Ishikawa (cell line): Measurements from ENCODE around the gene PKNOX2.

Source experiments
- CEBPB ChIP-seq: IDR thresholded peaks from 2 replicates; pipeline ENCODE4 v1.6.1; 2012
- CREB1 ChIP-seq: IDR thresholded peaks from 2 replicates; pipeline ENCODE4 v1.6.1; 2012; ENCODE audit warnings: low read depth
- EGR1 ChIP-seq: IDR thresholded peaks from 2 replicates; pipeline ENCODE4 v1.6.1; 2012
- EP300 ChIP-seq: IDR thresholded peaks from 2 replicates; pipeline ENCODE4 v1.6.1; 2012; ENCODE audit warnings: borderline replicate concordance
- RAD21 ChIP-seq: IDR thresholded peaks from 2 replicates; pipeline ENCODE4 v1.6.1; 2012; ENCODE audit warnings: low read depth
- TAF1 ChIP-seq: IDR thresholded peaks from 2 replicates; pipeline ENCODE4 v1.6.1; 2012; ENCODE audit warnings: low read depth, mild to moderate bottlenecking
- YY1 ChIP-seq: IDR thresholded peaks from 2 replicates; pipeline ENCODE4 v1.6.1; 2012; ENCODE audit warnings: low read depth

GRCh38 chr11:125446279-125446678 is 281.7 kb downstream of the PKNOX2 start:
- TF ChIP-seq RAD21 (no peak), TAF1 (no peak), CREB1 (no peak), YY1 (no peak), CEBPB (no peak), EP300 (no peak), EGR1 (no peak)
